Type B pancreatic cell (in vitro differentiated cells): ENCODE data around the gene GPATCH2. TPM values are rescaled to one million over a fixed set of nuclear protein-coding genes. Genes with fewer than 3 reads are reported as not detected.

Experiments used
- DNase-seq: peaks from one replicate; pipeline ENCODE4 v3.0.0; 2021; ENCODE audit warnings: mixed read lengths; ENCODE audit not compliant: unreplicated experiment; ENCODE audit errors: extremely low spot score
- H3K27ac Mint-ChIP-seq: 2 replicates; pipeline ENCODE4 v1.8.0; 2021; ENCODE audit warnings: mild to moderate bottlenecking, mixed read lengths
- H3K27me3 Mint-ChIP-seq: 2 replicates; pipeline ENCODE4 v1.8.0; 2021; ENCODE audit warnings: mixed read lengths
- H3K36me3 Mint-ChIP-seq: 2 replicates; pipeline ENCODE4 v1.8.0; 2021; ENCODE audit warnings: mixed read lengths
- H3K4me1 Mint-ChIP-seq: one replicate; pipeline ENCODE4 v1.8.0; 2021; ENCODE audit warnings: mixed read lengths; ENCODE audit not compliant: unreplicated experiment
- H3K4me3 Mint-ChIP-seq: 2 replicates; pipeline ENCODE4 v1.8.0; 2021; ENCODE audit warnings: mild to moderate bottlenecking, mixed read lengths
- H3K9me3 Mint-ChIP-seq: 2 replicates; pipeline ENCODE4 v1.8.0; 2021; ENCODE audit warnings: mixed read lengths
- total RNA-seq: library from RNA; stranded (reverse); gene quantifications from 2 replicates; pipeline ENCODE4 v1.2.1, GENCODE V29; 2021; ENCODE audit warnings: low replicate concordance
- TF ChIP-seq, protein P1 (sequence below): fragments of 200-600 bp; sonication (generic); conservative IDR thresholded peaks from 2 replicates; pipeline ENCODE4 v1.5.0; 2021; ENCODE audit warnings: antibody characterized with exemption, mild to moderate bottlenecking

GPATCH2 gene
- total RNA-seq, 1 donor from 2014 or later = 18.7 TPM

DNA sequence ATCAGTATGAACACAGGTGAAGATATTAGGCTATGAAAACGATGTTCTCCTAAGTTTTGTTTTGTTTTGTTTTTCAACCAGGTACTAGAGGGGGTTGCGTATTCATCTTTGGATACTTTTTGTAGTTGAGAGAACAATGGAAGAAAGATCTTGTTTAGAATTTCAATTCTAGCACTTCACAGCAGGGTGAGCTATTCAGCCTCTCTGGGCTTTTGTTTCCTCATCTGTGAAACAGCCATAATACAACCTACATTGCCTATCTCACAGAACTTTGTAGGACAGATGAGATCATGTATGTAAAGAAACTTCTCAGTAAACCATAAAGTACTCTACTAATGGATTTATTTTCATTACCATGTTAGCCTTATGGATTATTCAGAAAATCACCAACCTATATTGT, 199.5 kb downstream of the GPATCH2 start:
- no peaks in the 10 kb centered on the region for H3K27me3 Mint-ChIP-seq
- no peak overlapping the region for H3K27ac Mint-ChIP-seq
- no peak overlapping the region for H3K4me3 Mint-ChIP-seq
- DNase-seq = no peak
- no peaks in the 10 kb centered on the region for H3K9me3 Mint-ChIP-seq
- peaks cover 13% of the 10 kb centered on the region for H3K4me1 Mint-ChIP-seq
- TF ChIP-seq, protein P1, sequence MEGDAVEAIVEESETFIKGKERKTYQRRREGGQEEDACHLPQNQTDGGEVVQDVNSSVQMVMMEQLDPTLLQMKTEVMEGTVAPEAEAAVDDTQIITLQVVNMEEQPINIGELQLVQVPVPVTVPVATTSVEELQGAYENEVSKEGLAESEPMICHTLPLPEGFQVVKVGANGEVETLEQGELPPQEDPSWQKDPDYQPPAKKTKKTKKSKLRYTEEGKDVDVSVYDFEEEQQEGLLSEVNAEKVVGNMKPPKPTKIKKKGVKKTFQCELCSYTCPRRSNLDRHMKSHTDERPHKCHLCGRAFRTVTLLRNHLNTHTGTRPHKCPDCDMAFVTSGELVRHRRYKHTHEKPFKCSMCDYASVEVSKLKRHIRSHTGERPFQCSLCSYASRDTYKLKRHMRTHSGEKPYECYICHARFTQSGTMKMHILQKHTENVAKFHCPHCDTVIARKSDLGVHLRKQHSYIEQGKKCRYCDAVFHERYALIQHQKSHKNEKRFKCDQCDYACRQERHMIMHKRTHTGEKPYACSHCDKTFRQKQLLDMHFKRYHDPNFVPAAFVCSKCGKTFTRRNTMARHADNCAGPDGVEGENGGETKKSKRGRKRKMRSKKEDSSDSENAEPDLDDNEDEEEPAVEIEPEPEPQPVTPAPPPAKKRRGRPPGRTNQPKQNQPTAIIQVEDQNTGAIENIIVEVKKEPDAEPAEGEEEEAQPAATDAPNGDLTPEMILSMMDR = no peak
- H3K36me3 Mint-ChIP-seq = peaks cover 17% of the 10 kb centered on the region

DNA sequence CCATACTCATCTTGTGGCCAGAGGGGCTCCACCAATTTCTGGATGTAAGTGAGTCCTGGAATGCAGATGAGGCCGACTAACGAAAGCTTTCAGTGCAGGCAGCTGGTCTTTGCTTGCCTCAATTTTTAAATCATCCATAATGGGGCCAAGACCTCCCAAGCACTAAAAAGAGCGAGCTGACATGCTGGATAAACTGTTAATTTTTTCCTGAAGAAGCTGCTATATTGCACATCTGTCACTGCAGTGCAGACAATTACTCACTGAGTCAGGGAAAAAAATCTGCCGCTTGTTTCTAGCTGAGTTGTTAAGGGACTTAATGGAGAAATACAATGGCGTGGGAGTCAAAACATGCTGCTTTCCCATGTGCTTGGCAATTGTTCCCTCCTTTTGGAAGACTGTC, 205.5 kb downstream of the GPATCH2 start:
- DNase-seq = no peak
- Mint-ChIP-seq H3K4me3 (no peak overlapping the region), H3K27me3 (peaks cover 6% of the 10 kb centered on the region), H3K36me3 (peaks cover under 1% of the 10 kb centered on the region), H3K27ac (no peak overlapping the region), H3K9me3 (no peaks in the 10 kb centered on the region), H3K4me1 (peaks cover 17% of the 10 kb centered on the region)
- TF ChIP-seq, protein P1 = no peak

DNA sequence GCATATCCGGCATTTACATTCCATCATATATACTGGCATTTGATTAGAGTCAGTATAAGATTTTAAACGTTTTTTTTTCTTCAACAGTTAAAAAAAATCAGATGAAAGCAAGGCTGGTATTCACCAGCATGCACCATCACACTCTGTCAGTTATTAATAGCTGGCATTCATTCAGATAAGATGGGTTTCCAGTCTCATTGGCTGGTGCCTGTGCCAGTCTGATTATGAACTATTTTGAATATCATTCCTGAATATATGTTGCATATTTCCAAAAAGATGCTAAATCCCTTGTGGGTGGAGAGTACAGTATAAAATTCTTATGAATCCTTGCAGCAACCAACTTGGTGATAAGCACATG, 211.7 kb downstream of the GPATCH2 start:
- no peaks in the 10 kb centered on the region for H3K4me1 Mint-ChIP-seq
- H3K36me3 Mint-ChIP-seq = no peaks in the 10 kb centered on the region

DNA sequence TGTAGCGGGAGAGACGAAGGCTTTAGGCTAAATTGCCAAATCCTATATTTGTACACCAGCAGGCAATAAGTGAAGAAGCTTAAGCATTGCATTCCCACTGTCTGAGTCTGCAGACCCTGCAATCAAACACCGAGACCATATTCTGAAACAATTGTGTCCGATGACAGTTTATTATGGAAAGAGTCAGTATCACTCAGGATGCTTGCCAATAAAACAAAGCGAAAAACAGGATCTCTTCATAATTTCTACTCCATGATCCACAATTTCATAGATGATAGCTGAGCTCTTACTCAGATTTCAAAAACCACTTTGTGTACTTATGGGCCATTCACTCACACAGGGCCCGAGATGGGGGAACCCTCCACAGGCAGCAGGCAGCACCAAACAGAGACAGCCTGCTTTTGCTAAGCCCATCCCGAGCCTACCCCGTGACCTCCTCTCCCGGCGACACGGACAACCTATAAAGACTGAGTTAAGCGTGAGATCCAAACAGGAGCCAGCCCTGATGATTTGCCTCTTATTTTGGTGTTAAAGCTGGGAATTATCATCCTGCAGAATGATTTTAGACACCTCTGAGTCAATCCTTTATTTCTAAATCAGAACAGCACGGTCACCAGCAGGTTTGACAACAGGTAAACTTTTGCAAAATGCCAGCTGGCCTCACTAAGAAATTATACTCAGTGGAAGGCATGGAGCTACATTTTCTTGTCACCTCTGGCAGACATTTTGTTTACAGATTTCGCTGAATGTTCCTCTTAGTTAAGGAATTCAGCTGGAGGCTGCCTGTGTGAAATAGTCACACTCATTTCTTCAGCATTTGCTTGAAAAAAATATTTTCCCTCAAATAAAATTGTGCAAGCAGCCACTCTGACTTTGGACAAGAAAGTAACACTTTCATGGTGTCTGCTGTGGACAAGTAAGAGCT, 212.4 kb downstream of the GPATCH2 start:
- TF ChIP-seq, protein P1 = no peak
- Mint-ChIP-seq H3K27me3 (peaks cover 6% of the 10 kb centered on the region), H3K36me3 (no peaks in the 10 kb centered on the region), H3K4me3 (no peak overlapping the region), H3K4me1 (no peaks in the 10 kb centered on the region), H3K9me3 (no peaks in the 10 kb centered on the region), H3K27ac (no peak overlapping the region)
- DNase-seq = no peak

More for the DNA sequence above, 211.7 kb downstream of the GPATCH2 start:
- H3K27ac Mint-ChIP-seq = no peak overlapping the region
- H3K9me3 Mint-ChIP-seq = no peaks in the 10 kb centered on the region
- TF ChIP-seq, protein P1 = no peak
- DNase-seq = no peak
- peaks cover 6% of the 10 kb centered on the region for H3K27me3 Mint-ChIP-seq
- H3K4me3 Mint-ChIP-seq = no peak overlapping the region

DNA sequence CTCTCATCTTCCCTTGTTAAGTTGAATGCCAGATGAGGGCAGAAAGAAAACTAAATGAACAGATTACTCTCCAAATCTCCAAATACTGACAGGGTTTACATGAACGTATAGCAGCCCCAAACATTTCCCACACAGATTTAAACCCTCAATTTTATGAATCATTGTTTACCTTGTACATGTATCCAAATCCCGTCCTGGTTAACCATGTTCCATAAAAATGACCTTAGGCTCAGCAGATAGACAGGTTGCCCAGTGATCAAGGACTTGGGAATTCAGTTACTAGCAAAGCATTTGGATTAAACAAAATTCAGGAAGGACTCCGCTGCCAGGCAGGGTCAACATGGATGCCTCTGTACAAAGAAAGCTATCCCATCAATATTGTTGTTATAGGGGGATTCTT, 213.5 kb downstream of the GPATCH2 start:
- no peak overlapping the region for H3K27ac Mint-ChIP-seq
- TF ChIP-seq, protein P1 = no peak
- no peak for DNase-seq
- no peak overlapping the region for H3K4me3 Mint-ChIP-seq
- H3K4me1 Mint-ChIP-seq = no peaks in the 10 kb centered on the region
- peaks cover 3% of the 10 kb centered on the region for H3K27me3 Mint-ChIP-seq
- H3K36me3 Mint-ChIP-seq = no peaks in the 10 kb centered on the region
- no peaks in the 10 kb centered on the region for H3K9me3 Mint-ChIP-seq
